SK-N-DZ (cell line): Measurements from ENCODE around the gene NRTN. TPM values are rescaled to one million over a fixed set of nuclear protein-coding genes. Genes with fewer than 3 reads are reported as not detected.
"Not testable (repeated sequence)": the region's sequence is repeated elsewhere in the genome, so short reads cannot be mapped to it uniquely, and the experiment has no call there.

Experiments used
- DNase-seq: peaks from one replicate; pipeline ENCODE4 v3.0.0-alpha.2; 2015; ENCODE audit warnings: low spot score
- polyA plus RNA-seq, 2 experiments: library from polyadenylated mRNA; depleted of rRNA; stranded (reverse); fragments of >200 nt; gene quantifications; 2 replicates each; pipeline ENCODE4 v1.2.3, GENCODE V29; 2014

Gene NRTN
- 1.0 and 1.3 TPM in 2 replicates for polyA plus RNA-seq (2014; cell fraction: cytosol; rRNA removed)
- 0.75 TPM in 1 of 2 replicates, not detected in the other for polyA plus RNA-seq (2014; cell fraction: nucleus; rRNA removed)

- no peak for DNase-seq
These were observed at the start of gene NRTN for GRCh38 chr19:5804516-5805461. Gene NRTN (plus strand): TSS chr19:5805067. CDS start chr19:5824166, 19,099 bp downstream.

- no peak for DNase-seq
These were observed 42.2 kb upstream of the NRTN start for GRCh38 chr19:5762608-5763217.

- no peak for DNase-seq
These were observed 39.6 kb upstream of the NRTN start for GRCh38 chr19:5765220-5765619.

- no peak for DNase-seq
These were observed 36.9 kb upstream of the NRTN start for GRCh38 chr19:5767949-5768348.

- DNase-seq = no peak
These were observed 32.5 kb upstream of the NRTN start for GRCh38 chr19:5772416-5772815.

GRCh38 chr19:5773276-5773675, 31.6 kb upstream of the NRTN start:
- no peak for DNase-seq

- no peak for DNase-seq
These were observed 29.9 kb upstream of the NRTN start for GRCh38 chr19:5774921-5775320.

- no peak for DNase-seq
These were observed 29.1 kb upstream of the NRTN start for GRCh38 chr19:5775668-5776309.

- DNase-seq = no peak
These were observed 26.5 kb upstream of the NRTN start for GRCh38 chr19:5778402-5778801.

GRCh38 chr19:5780916-5781315, 24.0 kb upstream of the NRTN start:
- DNase-seq = not testable (repeated sequence)

GRCh38 chr19:5782322-5782721, 22.5 kb upstream of the NRTN start:
- no peak for DNase-seq

GRCh38 chr19:5782945-5783919, 21.6 kb upstream of the NRTN start:
- DNase-seq = no peak

- DNase-seq = no peak
These were observed 20.2 kb upstream of the NRTN start, which contains the start of gene PRR22 for GRCh38 chr19:5784581-5785147. Gene PRR22 (minus strand): TSS chr19:5784746. CDS start chr19:5784660, 86 bp downstream.

- no peak for DNase-seq
These were observed 19.4 kb upstream of the NRTN start for GRCh38 chr19:5785423-5785822.

- DNase-seq = no peak
These were observed 18.1 kb upstream of the NRTN start for GRCh38 chr19:5786593-5787408.

- no peak for DNase-seq
These were observed 17.3 kb upstream of the NRTN start for GRCh38 chr19:5787409-5788182.

- no peak for DNase-seq
These were observed 16.4 kb upstream of the NRTN start for GRCh38 chr19:5788422-5788821.

GRCh38 chr19:5789351-5789761, 15.5 kb upstream of the NRTN start:
- DNase-seq = no peak
